VCaP (cell line): ENCODE measurements around the gene KPNA3.

Experiments
- H3K27ac ChIP-seq: fragments of 450-650 bp; 2 replicates; pipeline ENCODE4 v1.5.1; 2017
- CTCF ChIP-seq: fragments of 450-650 bp; conservative IDR thresholded peaks from 2 replicates; pipeline ENCODE4 v1.5.1; 2017; ENCODE audit warnings: mild to moderate bottlenecking, moderate library complexity

KPNA3 gene

GRCh38 chr13:49690133-49690994 is 102.1 kb downstream of the KPNA3 start:
- H3K27ac ChIP-seq, result peak overlapping the region; percentile 97
- TF ChIP-seq CTCF, result no peak

DNA sequence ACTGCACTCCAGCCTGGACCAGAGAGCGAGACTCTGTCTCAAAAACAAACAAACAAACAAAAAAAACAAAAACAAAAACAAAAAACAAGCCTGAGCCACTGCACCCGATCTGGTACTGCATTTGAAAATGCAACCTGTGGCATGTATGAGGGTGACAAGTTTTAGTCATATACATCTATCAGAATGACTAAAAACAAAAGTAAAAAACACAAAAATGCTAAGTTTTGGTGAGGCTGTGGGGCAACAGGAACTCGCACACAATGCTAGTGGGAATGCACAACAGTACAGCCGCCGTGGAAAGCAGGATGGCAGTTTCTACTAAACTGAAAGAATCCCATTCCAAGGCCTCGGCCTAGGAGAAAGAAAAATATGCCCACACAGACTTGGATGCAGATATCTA is 109.0 kb downstream of the KPNA3 start:
- no peak for TF ChIP-seq CTCF
- no peak overlapping the region for H3K27ac ChIP-seq

- H3K27ac ChIP-seq, result no peak overlapping the region
- no peak for TF ChIP-seq CTCF
Measured at GRCh38 chr13:49681842-49682435, 110.5 kb downstream of the KPNA3 start.

DNA sequence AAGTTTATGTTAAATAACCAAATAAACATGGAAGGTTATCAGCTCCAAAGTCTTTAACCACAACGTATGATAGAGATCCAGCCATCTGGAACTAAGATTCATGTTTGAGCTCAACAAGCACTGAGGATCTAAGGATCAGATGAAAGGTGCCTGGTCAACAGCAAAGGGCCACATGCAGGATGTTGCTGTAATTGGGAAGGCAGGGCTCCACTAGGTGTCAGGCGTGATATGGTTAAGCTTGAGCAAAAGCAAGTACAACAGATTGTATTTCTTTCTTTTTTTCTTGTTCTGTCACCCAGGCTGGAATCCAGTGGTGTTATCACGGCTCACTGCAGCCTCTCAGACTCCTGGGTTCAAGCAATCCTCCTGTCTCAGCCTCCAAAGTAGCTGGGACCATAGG is 113.2 kb downstream of the KPNA3 start:
- TF ChIP-seq CTCF, result peak; percentile 31
- no peak overlapping the region for H3K27ac ChIP-seq

DNA sequence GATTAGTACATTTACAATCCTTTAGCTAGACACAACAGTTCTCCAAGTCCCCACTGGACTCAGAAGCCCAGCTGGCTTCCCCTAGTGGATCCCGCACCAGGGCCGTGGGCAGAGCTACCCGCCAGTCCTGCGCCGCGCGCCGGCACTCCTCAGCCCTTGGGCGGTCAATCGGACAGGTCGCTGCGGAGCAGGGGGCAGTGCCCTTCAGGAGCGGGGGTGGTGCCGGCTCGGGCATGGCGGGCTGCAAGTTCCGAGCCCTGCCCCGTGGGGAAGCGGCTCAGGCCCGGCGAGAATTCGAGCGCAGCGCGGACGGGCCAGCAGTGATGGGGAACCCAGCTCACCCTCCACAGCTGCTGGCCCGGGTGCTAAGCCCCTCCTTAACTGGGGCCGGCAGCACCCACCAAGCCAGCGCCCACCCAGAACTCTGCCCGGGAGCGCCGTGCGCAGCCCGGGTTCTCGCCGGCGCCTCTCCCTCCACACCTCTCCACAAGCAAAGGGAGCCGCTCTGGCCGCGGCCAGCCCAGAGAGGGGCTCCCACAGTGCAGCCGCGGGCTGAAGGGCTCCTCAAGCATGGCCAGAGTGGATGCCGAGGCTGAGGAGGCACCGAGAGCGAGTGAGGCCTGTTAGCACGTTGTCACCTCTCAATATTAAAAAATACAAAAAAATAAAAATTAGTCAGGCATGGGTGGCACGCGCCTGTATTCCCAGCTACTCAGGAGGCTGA is 114.1 kb downstream of the KPNA3 start:
- no peak for TF ChIP-seq CTCF

GRCh38 chr13:49676581-49677298 is 115.7 kb downstream of the KPNA3 start:
- no peak for TF ChIP-seq CTCF
- no peak overlapping the region for H3K27ac ChIP-seq

More for the DNA sequence above, 114.1 kb downstream of the KPNA3 start:
- H3K27ac ChIP-seq, result no peak overlapping the region

DNA sequence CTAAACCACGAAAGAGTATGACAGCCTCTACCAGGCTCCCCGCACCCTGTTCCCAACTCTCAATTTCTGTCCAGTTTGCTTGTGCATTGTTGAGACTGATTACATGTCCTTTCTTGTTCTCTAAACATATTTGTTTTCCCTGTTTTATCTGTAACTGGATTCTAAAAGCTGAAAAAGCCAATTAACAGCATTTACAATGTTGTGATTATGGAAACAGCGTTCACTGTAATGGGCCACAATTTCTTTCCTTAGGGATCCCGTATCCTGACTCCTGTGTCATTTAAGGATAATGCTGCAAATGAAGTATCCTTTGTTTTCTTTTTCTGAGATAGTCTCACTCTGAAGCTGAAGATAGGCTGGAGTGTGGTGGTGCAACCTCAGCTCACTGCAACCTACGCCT is 121.7 kb downstream of the KPNA3 start:
- peak overlapping the region; percentile 32; the same call in 1 of the 2 replicates for H3K27ac ChIP-seq
- TF ChIP-seq CTCF, result no peak
